HG03378 (cell line): ENCODE measurements around the gene SEMA6B.

Experiments
- ATAC-seq: cut with Tn5 transposase; IDR thresholded peaks from one replicate; pipeline ENCODE4 v1.9.1; 2021; ENCODE audit warnings: mild to moderate bottlenecking, moderate library complexity; ENCODE audit not compliant: unreplicated experiment

SEMA6B gene

GRCh38 chr19:4510435-4511255 is 48.8 kb downstream of the SEMA6B start:
- no peak for ATAC-seq

GRCh38 chr19:4508698-4509097 is 50.8 kb downstream of the SEMA6B start:
- ATAC-seq, result no peak

GRCh38 chr19:4507804-4508203 is 51.7 kb downstream of the SEMA6B start:
- ATAC-seq, result no peak

GRCh38 chr19:4507150-4507452 is 52.4 kb downstream of the SEMA6B start:
- ATAC-seq, result no peak

- no peak for ATAC-seq
Measured at GRCh38 chr19:4506449-4507149, 52.9 kb downstream of the SEMA6B start.

GRCh38 chr19:4505570-4506448 is 53.7 kb downstream of the SEMA6B start:
- ATAC-seq, result no peak

GRCh38 chr19:4504891-4505569 is 54.5 kb downstream of the SEMA6B start:
- ATAC-seq, result no peak

GRCh38 chr19:4504297-4504701 is 55.2 kb downstream of the SEMA6B start:
- ATAC-seq, result no peak

- no peak for ATAC-seq
Measured at GRCh38 chr19:4503825-4504170, 55.7 kb downstream of the SEMA6B start.

GRCh38 chr19:4503132-4503824 is 56.2 kb downstream of the SEMA6B start:
- ATAC-seq, result no peak

GRCh38 chr19:4502282-4503131 is 57.0 kb downstream of the SEMA6B start:
- ATAC-seq, result no peak

- no peak for ATAC-seq
Measured at GRCh38 chr19:4501691-4502090, 57.8 kb downstream of the SEMA6B start.

- ATAC-seq, result no peak
Measured at GRCh38 chr19:4500841-4501591, 58.5 kb downstream of the SEMA6B start.

- no peak for ATAC-seq
Measured at GRCh38 chr19:4499855-4500254, 59.6 kb downstream of the SEMA6B start.

- ATAC-seq, result no peak
Measured at GRCh38 chr19:4499318-4499717, 60.2 kb downstream of the SEMA6B start.

- ATAC-seq, result no peak
Measured at GRCh38 chr19:4498694-4499093, 60.8 kb downstream of the SEMA6B start.

GRCh38 chr19:4497770-4498389 is 61.6 kb downstream of the SEMA6B start:
- no peak for ATAC-seq

GRCh38 chr19:4496304-4496703 is 63.2 kb downstream of the SEMA6B start:
- no peak for ATAC-seq
